Bronchial epithelial cell (primary cell): ENCODE measurements around the gene INSYN2B. TPM values are rescaled to one million over a fixed set of nuclear protein-coding genes. Genes with fewer than 3 reads are reported as not detected.
A peak's percentile ranks its signal among the peaks of the same experiment; 100 is the strongest.

Experiments
- DNase-seq: peaks from one replicate; pipeline ENCODE4 v3.0.0-alpha.2; 2010; ENCODE audit warnings: low read depth
- FAIRE-seq: peaks from 2 replicates; lab custom pipeline; 2011; peaks lifted over from hg19 to GRCh38; lab: Jason Lieb, UNC
- H3K27me3 ChIP-seq: 2 replicates; pipeline ENCODE4 v1.5.1; 2011; ENCODE audit warnings: low read length; ENCODE audit not compliant: control insufficient read depth, insufficient read depth
- H3K36me3 ChIP-seq: 2 replicates; pipeline ENCODE4 v1.5.1; 2011; ENCODE audit warnings: low read length; ENCODE audit not compliant: control insufficient read depth, insufficient read depth
- H3K4me3 ChIP-seq: 2 replicates; pipeline ENCODE4 v1.5.1; 2011; ENCODE audit warnings: mild to moderate bottlenecking, low read depth, low read length, control low read depth
- total RNA-seq: library from RNA; depleted of rRNA; stranded (reverse); fragments of >200 nt; gene quantifications from 2 replicates; pipeline ENCODE4 v1.2.1, GENCODE V29; 2014
- TF ChIP-seq, protein P1 (sequence below): IDR thresholded peaks from 2 replicates; pipeline ENCODE4 v1.5.1; 2011; ENCODE audit warnings: mild to moderate bottlenecking, moderate library complexity, low read length, control low read depth, inconsistent platforms; ENCODE audit not compliant: insufficient read depth, severe bottlenecking

INSYN2B gene
- total RNA-seq, 1 donor from 2014 or later = 0.53 TPM

DNA sequence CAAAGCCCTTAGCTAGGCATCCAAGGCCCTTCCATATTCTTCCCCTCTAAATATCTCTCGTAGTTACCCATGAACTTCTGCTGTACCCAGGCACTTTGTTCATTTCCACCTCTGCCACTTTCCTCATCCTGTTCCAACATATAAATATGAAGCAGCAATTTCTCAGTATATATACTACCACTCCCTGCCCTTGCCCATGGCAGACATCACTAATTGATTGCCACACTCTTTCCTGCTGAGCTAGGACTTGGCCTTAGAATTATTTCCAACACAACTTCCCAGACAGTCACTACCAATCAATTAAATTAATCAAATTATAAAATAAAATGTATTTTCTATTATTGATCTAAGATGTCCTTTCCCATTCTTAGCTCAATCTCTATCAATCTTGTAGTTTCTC is 8.5 kb downstream of the INSYN2B start:
- DNase-seq (no peak), FAIRE-seq (no peak)
- no peaks in the 10 kb centered on the region for H3K27me3 ChIP-seq
- no peaks in the 10 kb centered on the region for H3K36me3 ChIP-seq
- TF ChIP-seq, protein P1, sequence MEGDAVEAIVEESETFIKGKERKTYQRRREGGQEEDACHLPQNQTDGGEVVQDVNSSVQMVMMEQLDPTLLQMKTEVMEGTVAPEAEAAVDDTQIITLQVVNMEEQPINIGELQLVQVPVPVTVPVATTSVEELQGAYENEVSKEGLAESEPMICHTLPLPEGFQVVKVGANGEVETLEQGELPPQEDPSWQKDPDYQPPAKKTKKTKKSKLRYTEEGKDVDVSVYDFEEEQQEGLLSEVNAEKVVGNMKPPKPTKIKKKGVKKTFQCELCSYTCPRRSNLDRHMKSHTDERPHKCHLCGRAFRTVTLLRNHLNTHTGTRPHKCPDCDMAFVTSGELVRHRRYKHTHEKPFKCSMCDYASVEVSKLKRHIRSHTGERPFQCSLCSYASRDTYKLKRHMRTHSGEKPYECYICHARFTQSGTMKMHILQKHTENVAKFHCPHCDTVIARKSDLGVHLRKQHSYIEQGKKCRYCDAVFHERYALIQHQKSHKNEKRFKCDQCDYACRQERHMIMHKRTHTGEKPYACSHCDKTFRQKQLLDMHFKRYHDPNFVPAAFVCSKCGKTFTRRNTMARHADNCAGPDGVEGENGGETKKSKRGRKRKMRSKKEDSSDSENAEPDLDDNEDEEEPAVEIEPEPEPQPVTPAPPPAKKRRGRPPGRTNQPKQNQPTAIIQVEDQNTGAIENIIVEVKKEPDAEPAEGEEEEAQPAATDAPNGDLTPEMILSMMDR = no peak
- H3K4me3 ChIP-seq = no peak overlapping the region

DNA sequence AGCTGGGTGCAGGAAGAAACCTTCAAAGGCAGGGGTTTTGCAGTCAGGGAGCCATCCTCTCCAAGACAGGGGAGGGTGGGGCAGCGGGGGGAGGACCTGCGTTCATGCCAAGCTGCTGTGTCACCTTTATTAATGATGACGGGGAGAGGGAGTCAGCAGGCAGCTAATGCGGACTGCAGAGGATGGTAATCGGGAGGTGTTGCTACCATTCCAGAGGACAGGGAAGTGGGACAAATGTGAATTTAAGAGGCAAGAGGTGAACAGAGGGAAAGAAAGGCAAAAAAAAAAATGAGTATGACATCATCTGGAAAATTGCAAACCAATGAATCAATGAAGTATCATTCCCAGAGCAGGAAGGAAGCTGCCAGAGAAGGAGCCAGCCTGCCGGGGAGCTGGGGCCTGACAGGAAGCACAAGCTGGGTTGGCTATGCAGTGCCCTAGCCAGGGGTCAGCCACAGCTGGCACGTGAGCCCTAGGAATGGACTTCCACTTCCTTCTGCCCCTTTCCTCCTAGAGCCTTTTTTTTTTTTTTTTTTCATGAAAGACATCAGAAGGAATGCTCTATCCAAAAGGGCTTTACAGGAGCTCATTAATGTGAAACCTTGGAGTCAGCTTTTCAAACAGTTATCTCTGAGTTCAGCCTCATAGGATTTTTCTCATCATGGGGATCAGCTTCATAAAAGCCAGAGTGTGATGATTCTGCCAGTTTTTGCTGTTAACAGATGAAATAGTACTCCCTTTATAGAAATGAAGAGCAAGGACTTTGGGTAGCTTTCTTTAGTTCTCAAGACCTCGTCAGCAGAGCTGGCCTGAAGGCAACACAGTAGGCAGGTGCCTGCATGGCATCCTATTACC is 9.2 kb downstream of the INSYN2B start:
- Histone ChIP-seq H3K27me3 (no peaks in the 10 kb centered on the region), H3K4me3 (no peak overlapping the region), H3K36me3 (no peaks in the 10 kb centered on the region)
- TF ChIP-seq, protein P1 = no peak
- DNase-seq (peak; percentile 87), FAIRE-seq (no peak)

DNA sequence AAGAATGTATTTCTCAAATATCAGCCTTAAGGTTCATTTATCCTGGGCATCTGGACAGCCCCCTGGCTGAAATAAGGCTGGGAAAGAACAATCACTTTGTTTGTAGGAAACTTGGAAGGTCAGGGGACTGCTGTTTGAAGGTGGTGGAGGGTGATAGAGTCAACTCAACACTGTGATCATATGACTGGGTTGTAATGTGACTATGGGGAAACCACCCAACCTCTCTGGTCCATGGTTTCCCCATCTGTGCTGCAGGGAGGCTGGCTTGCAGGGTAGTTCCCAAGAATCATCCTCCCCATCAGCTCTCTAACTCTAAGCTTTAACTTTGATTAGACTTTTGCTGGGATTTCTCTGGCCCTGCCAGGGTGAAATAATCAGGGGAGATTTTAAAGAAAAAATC is 10.0 kb downstream of the INSYN2B start:
- Histone ChIP-seq H3K36me3 (no peaks in the 10 kb centered on the region), H3K27me3 (no peaks in the 10 kb centered on the region), H3K4me3 (no peak overlapping the region)
- no peak for FAIRE-seq
- TF ChIP-seq, protein P1 = no peak
- no peak for DNase-seq

DNA sequence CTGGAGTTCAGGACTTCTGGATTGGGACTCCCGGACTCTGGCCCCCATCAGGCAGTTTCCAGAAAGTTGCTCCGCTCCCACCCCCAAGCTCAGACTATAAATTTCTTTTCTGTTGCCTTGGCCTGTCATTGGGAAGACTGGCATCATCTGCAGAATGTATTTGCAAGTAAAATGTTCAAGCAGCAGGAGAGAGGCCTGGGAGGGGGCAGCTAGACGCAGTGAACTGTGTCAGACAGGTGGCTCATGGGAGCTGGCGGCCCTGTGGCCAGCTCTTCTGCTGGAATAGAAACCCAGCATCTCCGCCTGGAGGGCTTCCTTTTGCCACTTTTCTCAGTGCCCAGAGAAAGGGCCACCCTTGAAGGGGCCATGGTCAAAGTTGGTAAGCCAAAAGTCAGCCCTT is 16.0 kb downstream of the INSYN2B start:
- no peaks in the 10 kb centered on the region for H3K36me3 ChIP-seq
- FAIRE-seq = no peak
- no peak for DNase-seq
- H3K4me3 ChIP-seq = no peak overlapping the region
- no peaks in the 10 kb centered on the region for H3K27me3 ChIP-seq
- TF ChIP-seq, protein P1 = no peak

- FAIRE-seq = no peak
- TF ChIP-seq, protein P1 = no peak
- Histone ChIP-seq H3K4me3 (no peak overlapping the region), H3K36me3 (no peaks in the 10 kb centered on the region), H3K27me3 (no peaks in the 10 kb centered on the region)
- DNase-seq = peak; percentile 65
Observed at GRCh38 chr5:169960659-169961058, 19.6 kb downstream of the INSYN2B start.
